Astrocyte (in vitro differentiated cells and primary cell): ENCODE measurements around the gene PLEKHF1. TPM values are rescaled to one million over a fixed set of nuclear protein-coding genes. Genes with fewer than 3 reads are reported as not detected.

ENCODE experiments used
- DNase-seq: peaks from one replicate; pipeline ENCODE4 v3.0.0-alpha.2; 2010; ENCODE audit warnings: low read depth
- FAIRE-seq: peaks from 2 replicates; lab custom pipeline; 2011; peaks lifted over from hg19 to GRCh38; lab: Jason Lieb, UNC
- H2AFZ ChIP-seq: 2 replicates; pipeline ENCODE4 v1.6.0; 2012; ENCODE audit warnings: low read depth, low read length, inconsistent platforms
- H3K27ac ChIP-seq: 2 replicates; pipeline ENCODE4 v1.5.1; 2011; ENCODE audit warnings: low read depth, low read length, inconsistent platforms
- H3K27me3 ChIP-seq: 2 replicates; pipeline ENCODE4 v1.6.0; 2011; ENCODE audit warnings: low read length, inconsistent platforms; ENCODE audit not compliant: insufficient read depth
- H3K36me3 ChIP-seq: 2 replicates; pipeline ENCODE4 v1.5.1; 2011; ENCODE audit warnings: low read length, inconsistent platforms; ENCODE audit not compliant: insufficient read depth
- H3K4me1 ChIP-seq: 2 replicates; pipeline ENCODE4 v1.5.1; 2011; ENCODE audit warnings: low read length, inconsistent platforms; ENCODE audit not compliant: insufficient read depth
- H3K4me2 ChIP-seq: 2 replicates; pipeline ENCODE4 v1.6.0; 2012; ENCODE audit warnings: low read length, inconsistent platforms
- H3K4me3 ChIP-seq: 2 replicates; pipeline ENCODE4 v1.5.1; 2011; ENCODE audit warnings: low read depth, mild to moderate bottlenecking, low read length, inconsistent platforms; ENCODE audit not compliant: insufficient read depth
- H3K79me2 ChIP-seq: 2 replicates; pipeline ENCODE4 v1.6.0; 2012; ENCODE audit warnings: mild to moderate bottlenecking, low read length, inconsistent platforms; ENCODE audit not compliant: insufficient read depth
- H3K9ac ChIP-seq: 2 replicates; pipeline ENCODE4 v1.6.0; 2012; ENCODE audit warnings: mild to moderate bottlenecking, low read length, inconsistent platforms
- H3K9me3 ChIP-seq: 2 replicates; pipeline ENCODE4 v1.5.1; 2012; ENCODE audit warnings: low read depth, mild to moderate bottlenecking, low read length, inconsistent platforms; ENCODE audit not compliant: insufficient read depth
- H4K20me1 ChIP-seq: 2 replicates; pipeline ENCODE4 v1.6.0; 2012; ENCODE audit warnings: low read length, inconsistent platforms; ENCODE audit not compliant: insufficient read depth
- H3K27ac Mint-ChIP-seq: one replicate; pipeline ENCODE4 v1.8.0; 2021; ENCODE audit warnings: mild to moderate bottlenecking, mixed read lengths; ENCODE audit not compliant: unreplicated experiment
- H3K27me3 Mint-ChIP-seq: one replicate; pipeline ENCODE4 v1.8.0; 2021; ENCODE audit warnings: low read depth, mixed read lengths; ENCODE audit not compliant: unreplicated experiment
- H3K36me3 Mint-ChIP-seq: one replicate; pipeline ENCODE4 v1.8.0; 2021; ENCODE audit warnings: low read depth, mixed read lengths; ENCODE audit not compliant: unreplicated experiment
- H3K4me1 Mint-ChIP-seq: one replicate; pipeline ENCODE4 v1.8.0; 2021; ENCODE audit warnings: low read depth, mixed read lengths; ENCODE audit not compliant: unreplicated experiment
- H3K4me3 Mint-ChIP-seq: one replicate; pipeline ENCODE4 v1.8.0; 2021; ENCODE audit warnings: mild to moderate bottlenecking, moderate library complexity, mixed read lengths; ENCODE audit not compliant: unreplicated experiment
- H3K9me3 Mint-ChIP-seq: one replicate; pipeline ENCODE4 v1.8.0; 2021; ENCODE audit warnings: mild to moderate bottlenecking, mixed read lengths; ENCODE audit not compliant: unreplicated experiment
- EZH2 ChIP-seq: IDR thresholded peaks from 2 replicates; pipeline ENCODE4 v1.6.1; 2012; ENCODE audit warnings: mild to moderate bottlenecking, low read length, inconsistent platforms; ENCODE audit not compliant: insufficient read depth
- total RNA-seq: library from RNA; stranded (reverse); gene quantifications from 2 replicates; pipeline ENCODE4 v1.2.1, GENCODE V29; 2021
- TF ChIP-seq, protein P1 (sequence below): IDR thresholded peaks from 2 replicates; pipeline ENCODE4 v1.5.1; 2011; ENCODE audit warnings: low read depth, mild to moderate bottlenecking, inconsistent platforms, low read length, moderate library complexity; ENCODE audit not compliant: insufficient read depth

The PLEKHF1 gene
- total RNA-seq, 1 donor from 2014 or later: 13.1 TPM

DNA sequence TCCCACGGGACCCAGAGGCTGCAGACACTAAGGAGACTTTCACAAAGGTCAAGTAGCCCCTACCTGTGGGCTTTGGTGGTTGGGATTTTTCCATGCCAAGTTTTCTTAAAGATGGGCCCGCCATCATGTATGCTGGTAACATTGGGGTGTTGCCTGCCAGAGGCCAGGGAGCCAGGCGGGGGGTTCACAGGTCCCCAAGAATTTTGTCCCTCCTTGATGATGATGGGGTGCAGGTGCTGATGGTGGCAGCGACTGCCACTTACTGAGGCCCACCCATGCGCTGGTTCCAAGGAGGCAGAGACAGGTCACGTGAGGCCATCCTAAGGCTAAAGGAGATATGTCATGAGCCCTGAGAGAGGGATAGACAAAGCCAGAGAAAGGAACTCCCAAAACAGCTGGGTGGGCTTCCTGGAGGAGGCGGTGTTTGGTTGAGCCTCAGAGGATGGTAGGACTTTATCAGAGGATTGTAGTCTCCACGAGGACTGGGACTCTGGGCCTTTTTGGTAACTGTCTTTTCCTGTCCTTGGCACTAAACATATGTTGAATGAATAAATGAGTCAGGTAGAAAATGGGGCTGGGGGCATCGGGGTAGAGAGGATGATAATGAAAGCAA, 14.4 kb downstream of the PLEKHF1 start:
- H3K36me3 ChIP-seq: no peaks in the 10 kb centered on the region
- H2AFZ ChIP-seq: no peak overlapping the region
- H3K4me2 ChIP-seq: no peak overlapping the region
- Mint-ChIP-seq H3K9me3 (no peaks in the 10 kb centered on the region), H3K27me3 (peaks cover 2% of the 10 kb centered on the region), H3K27ac (no peak overlapping the region), H3K4me1 (no peaks in the 10 kb centered on the region), H3K36me3 (peaks cover 2% of the 10 kb centered on the region), H3K4me3 (peak overlapping the region; percentile 57)
- FAIRE-seq (no peak), DNase-seq (no peak)
- H3K9me3 ChIP-seq: no peaks in the 10 kb centered on the region
- H3K4me3 ChIP-seq: no peak overlapping the region
- H3K27ac ChIP-seq: no peak overlapping the region
- H3K79me2 ChIP-seq: no peaks in the 10 kb centered on the region
- no peak overlapping the region for H3K9ac ChIP-seq
- no peaks in the 10 kb centered on the region for H3K27me3 ChIP-seq
- peaks cover 8% of the 10 kb centered on the region for H3K4me1 ChIP-seq
- TF ChIP-seq, protein P1, sequence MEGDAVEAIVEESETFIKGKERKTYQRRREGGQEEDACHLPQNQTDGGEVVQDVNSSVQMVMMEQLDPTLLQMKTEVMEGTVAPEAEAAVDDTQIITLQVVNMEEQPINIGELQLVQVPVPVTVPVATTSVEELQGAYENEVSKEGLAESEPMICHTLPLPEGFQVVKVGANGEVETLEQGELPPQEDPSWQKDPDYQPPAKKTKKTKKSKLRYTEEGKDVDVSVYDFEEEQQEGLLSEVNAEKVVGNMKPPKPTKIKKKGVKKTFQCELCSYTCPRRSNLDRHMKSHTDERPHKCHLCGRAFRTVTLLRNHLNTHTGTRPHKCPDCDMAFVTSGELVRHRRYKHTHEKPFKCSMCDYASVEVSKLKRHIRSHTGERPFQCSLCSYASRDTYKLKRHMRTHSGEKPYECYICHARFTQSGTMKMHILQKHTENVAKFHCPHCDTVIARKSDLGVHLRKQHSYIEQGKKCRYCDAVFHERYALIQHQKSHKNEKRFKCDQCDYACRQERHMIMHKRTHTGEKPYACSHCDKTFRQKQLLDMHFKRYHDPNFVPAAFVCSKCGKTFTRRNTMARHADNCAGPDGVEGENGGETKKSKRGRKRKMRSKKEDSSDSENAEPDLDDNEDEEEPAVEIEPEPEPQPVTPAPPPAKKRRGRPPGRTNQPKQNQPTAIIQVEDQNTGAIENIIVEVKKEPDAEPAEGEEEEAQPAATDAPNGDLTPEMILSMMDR: no peak
- TF ChIP-seq EZH2: no peak
- H4K20me1 ChIP-seq: peaks cover 4% of the 10 kb centered on the region

DNA sequence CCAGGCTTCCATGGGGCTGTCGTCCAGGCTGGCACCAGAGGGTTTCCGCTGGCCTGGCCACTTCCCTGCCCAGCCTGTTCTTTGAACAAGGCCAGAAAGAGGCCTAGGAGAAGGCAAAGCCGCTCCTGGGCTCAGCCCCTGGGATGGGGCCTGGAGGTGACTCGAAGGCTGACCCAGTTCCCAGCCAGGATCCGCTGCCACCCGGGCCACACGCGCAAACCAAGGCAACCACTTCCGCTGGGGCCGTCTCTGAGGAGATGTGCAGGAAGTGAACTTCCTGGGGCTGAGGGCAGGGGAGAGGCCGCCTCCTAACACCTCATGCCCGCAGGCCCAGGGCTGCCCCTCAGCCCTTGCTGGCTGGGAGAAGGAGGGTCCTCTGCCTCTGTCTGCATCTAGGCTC, 15.2 kb downstream of the PLEKHF1 start:
- FAIRE-seq (no peak), DNase-seq (no peak)
- Histone ChIP-seq H3K4me2 (no peak overlapping the region), H3K79me2 (no peaks in the 10 kb centered on the region), H3K27ac (no peak overlapping the region), H3K4me3 (no peak overlapping the region), H3K36me3 (no peaks in the 10 kb centered on the region), H2AFZ (peak overlapping the region; percentile 4), H3K27me3 (no peaks in the 10 kb centered on the region), H3K4me1 (peaks cover 14% of the 10 kb centered on the region), H3K9ac (no peak overlapping the region), H3K9me3 (no peaks in the 10 kb centered on the region), H4K20me1 (peaks cover 2% of the 10 kb centered on the region)
- no peak overlapping the region for H3K4me3 Mint-ChIP-seq
- peaks cover 3% of the 10 kb centered on the region for H3K4me1 Mint-ChIP-seq
- peaks cover 2% of the 10 kb centered on the region for H3K27me3 Mint-ChIP-seq
- TF ChIP-seq, protein P1: no peak
- TF ChIP-seq EZH2: no peak
- peaks cover 2% of the 10 kb centered on the region for H3K36me3 Mint-ChIP-seq
- H3K9me3 Mint-ChIP-seq: no peaks in the 10 kb centered on the region
- H3K27ac Mint-ChIP-seq: no peak overlapping the region

DNA sequence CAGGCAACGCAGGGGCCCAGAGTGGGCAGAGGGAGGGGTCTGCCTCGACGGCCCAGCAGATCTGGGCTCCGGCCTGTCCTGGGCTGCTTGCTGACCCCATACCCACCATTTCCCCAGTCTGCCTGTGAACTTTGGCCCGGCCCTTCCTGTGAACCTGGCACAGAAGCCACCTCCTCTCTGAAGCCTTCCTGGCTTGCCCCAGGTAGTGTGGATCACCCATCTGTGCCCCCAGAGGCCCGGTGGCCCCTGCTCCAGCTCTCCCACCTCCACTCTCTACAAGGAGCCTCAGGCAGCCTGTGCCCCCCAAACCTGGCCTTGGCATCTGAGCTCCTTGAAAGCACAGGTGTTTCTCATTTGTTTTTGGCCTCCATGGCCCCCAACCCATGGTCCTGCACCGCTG, 15.7 kb downstream of the PLEKHF1 start:
- Histone ChIP-seq H3K9ac (no peak overlapping the region), H3K27ac (no peak overlapping the region), H3K9me3 (no peaks in the 10 kb centered on the region), H4K20me1 (no peaks in the 10 kb centered on the region), H3K4me3 (no peak overlapping the region), H3K4me2 (no peak overlapping the region), H3K4me1 (peaks cover 16% of the 10 kb centered on the region), H3K79me2 (no peaks in the 10 kb centered on the region), H3K27me3 (no peaks in the 10 kb centered on the region), H3K36me3 (no peaks in the 10 kb centered on the region), H2AFZ (no peak overlapping the region)
- H3K27me3 Mint-ChIP-seq: peaks cover 2% of the 10 kb centered on the region
- DNase-seq (no peak), FAIRE-seq (no peak)
- TF ChIP-seq, protein P1: no peak
- TF ChIP-seq EZH2: no peak
- no peak overlapping the region for H3K27ac Mint-ChIP-seq
- H3K36me3 Mint-ChIP-seq: peaks cover 2% of the 10 kb centered on the region
- H3K9me3 Mint-ChIP-seq: no peaks in the 10 kb centered on the region
- no peak overlapping the region for H3K4me3 Mint-ChIP-seq
- H3K4me1 Mint-ChIP-seq: peaks cover 4% of the 10 kb centered on the region
